HG02588 (cell line): ENCODE data around the gene GPR22.

Experiments
- ATAC-seq: cut with Tn5 transposase; IDR thresholded peaks from one replicate; pipeline ENCODE4 v1.9.1; 2021; ENCODE audit warnings: mild to moderate bottlenecking, moderate library complexity; ENCODE audit not compliant: unreplicated experiment

GPR22 gene

DNA sequence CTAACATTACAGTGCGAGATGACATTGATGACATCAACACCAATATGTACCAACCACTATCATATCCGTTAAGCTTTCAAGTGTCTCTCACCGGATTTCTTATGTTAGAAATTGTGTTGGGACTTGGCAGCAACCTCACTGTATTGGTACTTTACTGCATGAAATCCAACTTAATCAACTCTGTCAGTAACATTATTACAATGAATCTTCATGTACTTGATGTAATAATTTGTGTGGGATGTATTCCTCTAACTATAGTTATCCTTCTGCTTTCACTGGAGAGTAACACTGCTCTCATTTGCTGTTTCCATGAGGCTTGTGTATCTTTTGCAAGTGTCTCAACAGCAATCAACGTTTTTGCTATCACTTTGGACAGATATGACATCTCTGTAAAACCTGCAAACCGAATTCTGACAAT, 4.3 kb downstream of the GPR22 start:
- ATAC-seq: no peak

DNA sequence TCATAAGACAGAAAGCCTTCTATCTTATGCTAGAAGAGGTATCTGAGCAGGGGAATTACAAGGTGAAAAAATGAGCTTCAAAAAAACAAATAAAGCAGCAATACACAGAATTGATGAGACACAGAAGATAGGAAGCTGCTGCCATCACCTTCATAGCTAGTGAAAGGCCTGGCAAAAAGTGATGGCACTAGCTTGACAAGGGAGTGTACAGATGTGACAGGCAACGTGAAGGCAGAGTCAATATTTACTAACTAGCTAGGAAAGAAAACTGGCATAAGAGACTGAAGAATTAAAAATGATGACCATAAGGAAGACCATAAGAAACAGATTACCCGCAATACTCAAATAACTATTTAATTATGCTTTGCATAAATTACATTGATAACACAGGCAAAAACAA, 9.4 kb downstream of the GPR22 start:
- ATAC-seq: no peak

DNA sequence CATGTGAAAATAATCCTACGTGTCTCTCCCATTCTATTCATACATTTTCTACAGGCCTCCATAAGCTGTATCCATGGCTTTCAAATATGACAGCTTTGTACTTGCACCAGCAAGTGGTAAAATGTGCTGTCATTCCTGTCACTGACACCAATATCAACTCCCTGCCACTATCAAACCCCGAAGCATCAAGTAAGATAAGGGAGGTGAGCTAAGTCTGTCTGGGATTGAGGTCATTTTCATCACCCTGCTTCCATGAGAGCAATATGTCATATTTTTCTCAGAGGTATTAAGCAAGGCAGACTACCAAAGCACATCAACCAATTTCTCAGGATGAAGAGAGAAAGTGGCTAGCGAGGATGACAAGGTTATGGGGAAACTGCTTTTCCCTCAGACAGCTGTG, 11.1 kb downstream of the GPR22 start:
- no peak for ATAC-seq

DNA sequence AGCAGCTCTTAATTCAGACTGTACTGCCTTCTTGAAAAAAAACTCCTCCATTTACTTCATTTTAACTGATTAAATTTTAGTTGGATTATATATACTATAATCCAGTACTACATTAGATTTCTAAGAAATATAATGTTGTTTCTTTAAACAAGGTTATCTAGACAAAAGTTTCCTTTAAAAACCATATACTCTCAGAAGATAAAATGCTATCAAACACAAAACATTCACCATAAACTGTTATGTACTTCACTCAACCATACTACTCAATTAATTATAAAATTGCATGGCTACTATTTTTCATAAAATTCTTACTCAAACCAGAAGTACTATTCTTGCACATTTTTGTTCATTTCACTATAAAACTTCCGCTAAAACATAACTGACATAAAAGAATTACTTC, 12.7 kb downstream of the GPR22 start:
- no peak for ATAC-seq

DNA sequence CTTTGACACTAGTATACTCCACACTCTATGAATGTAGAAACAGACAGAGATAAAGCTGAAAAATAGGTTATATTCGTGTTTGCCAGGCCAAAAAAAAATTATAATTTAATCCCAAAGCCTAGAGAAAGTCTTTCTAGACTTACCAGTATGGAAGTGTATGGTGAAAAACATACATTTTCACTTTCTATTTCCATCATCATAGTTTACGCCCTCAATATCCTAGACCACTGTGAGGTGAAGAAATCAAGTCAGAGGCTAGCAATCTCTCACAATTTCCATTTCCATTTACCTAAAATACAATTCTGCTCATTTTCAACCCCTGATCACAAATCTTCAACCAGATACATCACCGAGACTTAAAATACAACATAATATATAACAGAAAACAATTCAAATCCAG, 16.2 kb downstream of the GPR22 start:
- no peak for ATAC-seq

DNA sequence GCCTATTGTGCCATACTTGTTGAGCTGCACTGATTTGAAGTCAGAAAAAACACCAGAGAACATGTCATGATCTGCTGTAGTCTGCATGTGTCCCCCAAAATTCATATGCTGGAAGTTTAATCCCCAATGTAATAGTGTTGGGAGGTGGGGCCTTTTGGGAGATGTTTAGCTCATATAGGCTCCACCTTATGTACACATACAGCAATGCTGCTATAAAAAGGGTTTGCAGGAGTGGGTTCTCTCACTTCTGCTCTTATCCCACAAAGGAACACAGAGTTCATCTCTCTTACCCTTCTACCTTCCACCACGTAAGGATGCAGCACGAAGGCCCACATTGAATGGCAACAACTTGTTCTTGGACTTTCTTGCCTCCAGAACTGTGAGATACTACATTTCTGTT, 23.0 kb downstream of the GPR22 start:
- ATAC-seq: no peak

DNA sequence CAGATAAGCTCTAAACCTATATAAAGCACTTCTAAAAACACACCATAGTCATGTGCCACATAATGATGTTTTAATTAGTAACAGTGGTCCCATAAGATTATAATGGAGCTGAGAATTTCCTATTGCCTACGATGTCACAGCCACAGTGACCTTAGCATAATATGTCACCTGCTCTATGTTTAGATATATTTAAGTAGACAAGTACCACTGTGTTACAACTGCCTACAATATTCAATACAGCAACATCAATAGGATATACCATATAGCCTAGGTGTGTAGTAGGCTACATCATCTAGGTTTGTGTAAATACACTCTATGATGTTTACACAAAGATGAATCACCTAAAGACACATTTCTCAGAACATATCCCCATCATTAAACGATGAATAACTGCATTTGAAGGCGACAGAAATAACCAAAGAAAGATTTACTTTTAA, 24.5 kb downstream of the GPR22 start:
- no peak for ATAC-seq

DNA sequence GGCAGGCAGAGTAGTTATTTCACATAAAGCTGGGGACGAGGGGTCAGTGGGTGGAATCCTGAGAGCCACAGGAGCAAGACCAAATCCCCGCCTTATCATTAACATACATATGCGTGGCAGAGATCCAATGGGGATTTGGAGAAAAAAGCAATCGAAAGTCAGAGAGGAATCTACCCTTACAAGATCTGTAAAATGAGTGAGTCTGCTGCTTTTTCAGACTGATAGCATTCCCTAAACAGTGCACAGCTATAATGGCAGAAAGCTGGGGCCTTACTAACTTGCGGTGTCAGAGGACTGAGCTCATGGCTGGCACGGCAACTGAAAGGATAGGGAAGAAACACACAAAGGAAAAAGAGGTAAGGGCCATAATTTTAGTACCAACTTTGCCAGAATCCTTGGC, 25.0 kb downstream of the GPR22 start:
- no peak for ATAC-seq

DNA sequence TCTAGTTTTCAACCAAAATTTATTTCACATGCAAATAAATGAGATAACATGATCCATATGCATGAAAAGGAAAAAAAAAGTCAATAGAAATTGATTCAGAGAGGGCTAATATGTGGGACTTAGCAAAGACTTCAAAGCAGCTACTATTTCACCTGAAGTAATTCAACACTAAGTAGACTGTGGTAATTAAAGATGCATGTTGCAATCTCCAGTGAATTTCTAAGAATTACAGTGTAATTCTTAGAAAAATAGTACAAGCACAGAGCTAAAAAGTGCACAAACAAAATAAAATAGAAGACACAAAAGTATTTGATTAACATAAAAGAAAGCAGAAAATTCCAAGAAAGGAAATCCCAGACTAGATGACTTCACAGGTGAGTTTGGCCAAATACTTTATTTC, 25.7 kb downstream of the GPR22 start:
- ATAC-seq: no peak

DNA sequence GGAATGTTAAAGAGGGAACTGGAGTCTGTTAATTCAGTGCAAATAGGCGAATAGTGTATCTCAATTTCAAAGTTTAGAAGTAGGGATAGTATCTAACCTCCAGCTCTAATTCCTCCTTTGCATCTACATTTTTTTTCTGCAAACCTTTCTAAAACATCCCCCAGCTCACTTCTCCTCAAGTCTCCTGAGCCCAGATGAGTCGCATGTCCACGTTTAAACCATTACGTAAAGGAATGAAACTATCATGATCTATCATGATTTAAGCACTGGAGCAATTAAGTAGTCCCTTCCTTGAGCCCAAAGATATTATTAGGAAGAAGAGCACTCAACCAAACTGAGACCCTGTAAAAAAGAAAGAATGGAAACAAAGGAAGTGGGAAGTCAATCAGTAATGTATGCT, 29.9 kb downstream of the GPR22 start:
- ATAC-seq: no peak

DNA sequence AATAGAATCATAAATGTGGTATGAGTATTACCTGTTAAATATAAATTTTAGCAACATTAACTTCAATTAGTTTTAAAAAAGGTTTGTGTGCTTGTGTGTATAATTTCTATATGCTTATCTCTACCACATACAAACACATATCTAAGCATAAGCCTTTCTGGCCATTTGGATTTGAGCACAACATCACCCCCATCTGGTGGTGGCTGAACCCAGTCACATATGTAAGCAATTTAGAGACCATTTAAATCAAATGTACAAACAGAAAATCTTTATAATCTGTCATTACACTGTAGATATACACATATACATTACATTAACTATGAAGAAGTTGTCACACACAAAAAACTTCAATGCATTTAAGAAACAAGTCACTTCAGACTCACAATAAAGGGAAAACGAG, 31.7 kb downstream of the GPR22 start:
- ATAC-seq: no peak

DNA sequence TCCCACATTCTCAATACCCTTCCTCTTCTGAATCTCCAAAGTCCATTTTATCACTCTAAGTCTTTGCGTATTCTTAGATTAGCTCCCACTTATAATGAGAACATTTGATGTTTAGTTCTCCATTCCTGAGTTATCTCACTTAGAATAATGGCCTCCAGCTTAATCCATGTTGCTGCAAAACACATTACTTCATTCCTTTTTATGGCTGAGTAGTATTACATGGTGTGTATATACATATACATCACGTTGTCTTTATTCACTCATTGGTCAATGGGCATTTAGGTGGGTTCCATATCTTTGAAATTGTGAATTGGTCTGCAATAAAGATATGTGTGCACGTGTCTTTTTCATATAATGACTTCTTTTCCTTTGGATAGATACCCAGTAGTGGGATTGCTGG, 32.3 kb downstream of the GPR22 start:
- ATAC-seq: no peak

DNA sequence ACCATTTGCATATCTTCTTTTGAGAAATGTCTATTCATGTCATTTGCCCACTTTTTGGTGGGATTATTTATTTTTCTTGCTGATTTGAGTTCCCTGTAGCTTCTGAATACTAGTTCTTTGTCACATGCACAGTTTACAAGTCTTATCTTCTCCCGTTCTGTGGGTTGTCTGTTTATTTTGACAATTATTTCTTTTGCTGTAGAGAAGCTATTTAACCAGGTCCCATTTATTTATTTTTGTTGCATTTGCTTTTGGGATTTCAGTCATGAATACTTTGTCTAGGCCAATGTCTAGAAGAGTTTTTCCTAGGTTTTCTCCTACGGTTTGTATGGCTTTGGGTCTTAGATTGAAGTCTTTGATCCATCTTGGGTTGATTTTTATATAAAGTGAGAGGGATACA, 32.9 kb downstream of the GPR22 start:
- ATAC-seq: no peak

DNA sequence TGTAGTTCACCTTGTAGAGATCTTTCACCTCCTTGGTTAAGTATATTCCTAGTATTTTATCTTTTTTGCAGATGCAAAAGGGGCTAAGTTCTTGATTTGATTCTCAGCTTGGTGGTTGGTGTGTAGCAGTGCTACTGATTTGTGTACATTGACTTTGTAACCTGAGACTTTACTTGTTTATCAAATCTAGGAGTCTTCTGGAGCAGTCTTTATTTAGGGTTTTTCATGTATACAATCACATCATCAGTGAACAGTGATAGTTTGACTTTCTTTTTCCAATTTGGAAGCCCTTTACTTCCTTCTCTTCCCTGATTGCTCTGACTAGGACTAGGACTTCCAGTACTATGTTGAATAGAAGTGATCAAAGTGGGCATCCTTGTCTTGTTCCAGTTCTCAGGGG, 33.8 kb downstream of the GPR22 start:
- ATAC-seq: no peak

DNA sequence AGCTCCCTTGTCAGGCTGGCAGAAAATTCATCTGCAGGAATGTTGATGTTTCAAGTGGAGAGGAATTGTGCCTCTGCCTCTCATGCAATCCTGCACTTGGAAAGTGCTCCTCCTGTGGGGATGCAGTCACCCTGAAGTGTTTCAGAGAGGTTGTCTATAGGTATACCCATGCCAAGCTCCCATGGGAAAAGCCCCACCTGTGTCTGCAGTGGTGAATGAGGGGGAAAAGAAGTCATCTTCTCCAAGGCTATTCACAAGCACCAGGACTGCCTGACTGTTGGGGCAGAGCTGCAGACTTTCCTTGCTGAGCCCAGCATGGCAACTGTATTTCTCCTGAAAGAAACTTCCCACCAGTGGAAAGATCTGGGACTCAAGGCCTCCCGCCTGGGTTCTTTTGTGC, 35.5 kb downstream of the GPR22 start:
- ATAC-seq: no peak

DNA sequence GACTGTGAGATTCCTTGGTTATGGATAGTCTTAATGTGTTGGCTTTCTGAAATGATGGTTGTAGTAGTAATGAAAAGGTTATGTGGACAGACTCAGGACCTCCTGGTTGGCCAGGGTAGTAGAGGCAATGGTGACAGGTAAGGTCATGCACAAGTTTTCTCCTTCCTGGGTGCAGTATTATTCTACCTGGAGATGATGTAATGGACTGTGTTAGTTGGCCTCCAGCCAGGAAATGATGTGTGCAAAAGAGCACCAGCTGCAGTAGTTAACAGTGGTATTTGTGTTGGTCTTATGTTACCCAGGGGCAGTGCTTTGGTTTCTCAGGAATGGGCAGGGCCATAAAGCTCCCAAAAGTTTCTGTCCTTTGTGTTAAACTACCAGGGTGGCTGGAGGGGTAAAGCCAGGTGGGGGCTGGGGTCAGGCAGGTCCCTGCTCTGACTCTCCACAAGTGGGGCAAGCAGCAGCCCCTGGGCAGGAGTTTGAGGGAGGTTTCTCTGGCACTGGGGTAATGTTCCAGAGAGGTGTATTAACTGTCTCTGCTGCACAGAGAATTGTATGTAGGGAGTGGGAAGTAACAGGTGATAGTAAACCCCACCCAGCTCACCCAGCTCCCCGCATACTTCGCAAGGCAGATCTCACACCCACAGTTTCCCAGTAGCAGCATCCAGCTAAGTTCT, 36.3 kb downstream of the GPR22 start:
- ATAC-seq: no peak

DNA sequence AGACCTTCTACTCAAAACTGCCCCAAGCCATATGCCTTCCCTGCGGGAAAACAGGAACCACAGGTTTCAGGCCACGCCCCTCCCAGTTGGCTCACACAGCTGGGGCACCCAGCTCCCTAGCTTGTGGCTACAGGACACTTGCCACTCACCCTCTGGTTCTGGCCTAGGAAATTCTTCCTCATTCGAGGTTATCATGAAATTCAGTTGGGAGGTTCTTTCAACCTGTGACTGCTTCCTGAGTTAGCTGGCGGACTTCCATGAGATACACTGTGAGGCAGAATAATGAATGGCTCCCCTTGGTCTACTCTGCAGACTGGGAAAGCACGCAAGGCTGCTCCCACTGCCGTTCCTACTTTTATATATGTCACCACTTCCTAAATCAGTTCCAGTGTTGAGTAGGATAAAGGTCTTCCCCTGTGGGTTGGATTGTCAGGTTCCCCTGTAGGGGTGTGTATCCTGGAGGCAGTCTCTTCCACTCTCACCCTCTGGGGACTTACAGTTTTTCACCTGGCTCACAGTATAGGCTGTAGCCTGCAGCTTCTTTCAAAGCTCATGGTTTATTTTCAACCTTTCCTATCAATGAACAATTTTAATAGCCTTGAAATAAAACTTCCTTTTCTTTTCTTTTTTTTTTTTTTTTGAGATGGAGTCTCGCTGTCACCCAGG, 37.0 kb downstream of the GPR22 start:
- ATAC-seq: no peak
